Activated CD4-positive, CD25-positive, alpha-beta regulatory T cell (primary cell): ENCODE results near the gene IQGAP3.
"Not testable (repeated sequence)": the region's sequence is repeated elsewhere in the genome, so short reads cannot be mapped to it uniquely, and the experiment has no call there.

Experiments used
- DNase-seq, 4 experiments: peaks; one replicate each; lab custom pipeline; 2025; lab: John Stamatoyannopoulos, UW

Gene IQGAP3

GRCh38 chr1:156566436-156566835 lies 5.9 kb downstream of the IQGAP3 start:
- DNase-seq, result no peak

- no peak for DNase-seq
Observed at GRCh38 chr1:156565519-156565918, 6.8 kb downstream of the IQGAP3 start.

- DNase-seq, result no peak
Observed at GRCh38 chr1:156560585-156561163, 11.7 kb downstream of the IQGAP3 start.

- DNase-seq, result no peak
Observed at GRCh38 chr1:156559797-156560385, 12.5 kb downstream of the IQGAP3 start.

- DNase-seq, result no peak
Observed at GRCh38 chr1:156559086-156559796, 13.1 kb downstream of the IQGAP3 start.

GRCh38 chr1:156556354-156556753 lies 16.0 kb downstream of the IQGAP3 start:
- no peak for DNase-seq

- no peak for DNase-seq
Observed at GRCh38 chr1:156555715-156556114, 16.6 kb downstream of the IQGAP3 start.

GRCh38 chr1:156554971-156555370 lies 17.4 kb downstream of the IQGAP3 start:
- DNase-seq, result no peak

GRCh38 chr1:156553860-156554485 lies 18.4 kb downstream of the IQGAP3 start:
- no peak for DNase-seq

GRCh38 chr1:156552937-156553336 lies 19.4 kb downstream of the IQGAP3 start:
- DNase-seq, result not testable (repeated sequence)

GRCh38 chr1:156552518-156552917 lies 19.8 kb downstream of the IQGAP3 start:
- no peak for DNase-seq

GRCh38 chr1:156551869-156552268 lies 20.5 kb downstream of the IQGAP3 start:
- DNase-seq, result no peak

- DNase-seq, result no peak
Observed at GRCh38 chr1:156551066-156551643, 21.2 kb downstream of the IQGAP3 start.

GRCh38 chr1:156550346-156550745 lies 22.0 kb downstream of the IQGAP3 start:
- no peak for DNase-seq

GRCh38 chr1:156549831-156550230 lies 22.5 kb downstream of the IQGAP3 start:
- DNase-seq, result no peak

- no peak for DNase-seq
Observed at GRCh38 chr1:156549390-156549789, 23.0 kb downstream of the IQGAP3 start.

GRCh38 chr1:156547982-156548381 lies 24.4 kb downstream of the IQGAP3 start:
- no peak for DNase-seq

- DNase-seq, result no peak
Observed at GRCh38 chr1:156547434-156547833, 24.9 kb downstream of the IQGAP3 start.

- DNase-seq, result no peak
Observed at GRCh38 chr1:156546267-156546666, 26.1 kb downstream of the IQGAP3 start.

- DNase-seq, result no peak
Observed at GRCh38 chr1:156544592-156545102, 27.7 kb downstream of the IQGAP3 start.

- no peak for DNase-seq
Observed at GRCh38 chr1:156543066-156543465, 29.3 kb downstream of the IQGAP3 start.

GRCh38 chr1:156540955-156541354 lies 31.4 kb downstream of the IQGAP3 start:
- no peak for DNase-seq
